ENCODE data around the gene FREM1. TPM values are rescaled to one million over a fixed set of nuclear protein-coding genes. Genes with fewer than 3 reads are reported as not detected.
A peak's percentile ranks its signal among the peaks of the same experiment; 100 is the strongest.

The FREM1 gene
- total RNA-seq, 1 experiment from 2014 or later: 0.75 TPM

DNA sequence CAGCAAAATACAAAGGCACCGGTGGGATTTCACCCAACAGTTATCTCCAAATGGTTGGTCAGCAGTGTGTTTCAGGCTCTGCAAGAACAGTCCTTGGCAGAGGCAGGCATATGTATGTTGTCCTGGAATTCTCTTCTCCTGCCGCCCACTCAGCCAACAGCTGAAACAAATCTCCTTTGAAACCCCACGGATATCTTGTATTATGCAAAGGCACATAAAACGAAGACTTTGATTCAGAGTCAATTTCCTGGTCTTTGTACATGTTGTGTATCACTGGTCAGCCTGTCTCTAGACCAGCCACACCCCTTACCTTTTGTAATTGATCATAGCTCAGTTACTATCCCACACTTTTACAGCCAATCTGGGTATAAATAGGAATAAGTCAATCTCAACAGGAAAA, 29.2 kb downstream of the FREM1 start:
- no peak for DNase-seq (ENCODE audit: low read depth)

DNA sequence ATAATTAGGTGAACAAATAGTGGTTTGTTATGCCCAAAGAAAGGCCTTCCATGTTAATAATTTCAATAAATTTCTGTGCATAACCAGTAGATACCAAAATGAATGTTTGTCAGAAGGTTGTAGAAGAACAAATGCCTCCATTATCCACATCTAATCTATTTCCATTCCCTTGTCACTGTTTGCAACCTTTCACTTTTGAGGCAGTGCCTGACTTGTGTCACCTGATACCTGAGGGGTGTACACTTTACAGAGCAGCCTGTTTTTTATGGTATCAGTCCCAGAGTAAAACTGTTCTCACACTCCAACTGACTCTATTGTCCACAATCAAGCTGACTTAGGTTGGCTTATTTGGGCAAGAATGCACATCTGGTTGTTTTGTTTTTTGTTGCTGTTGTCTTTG, 40.1 kb downstream of the FREM1 start:
- DNase-seq (ENCODE audit: low read depth): no peak

DNA sequence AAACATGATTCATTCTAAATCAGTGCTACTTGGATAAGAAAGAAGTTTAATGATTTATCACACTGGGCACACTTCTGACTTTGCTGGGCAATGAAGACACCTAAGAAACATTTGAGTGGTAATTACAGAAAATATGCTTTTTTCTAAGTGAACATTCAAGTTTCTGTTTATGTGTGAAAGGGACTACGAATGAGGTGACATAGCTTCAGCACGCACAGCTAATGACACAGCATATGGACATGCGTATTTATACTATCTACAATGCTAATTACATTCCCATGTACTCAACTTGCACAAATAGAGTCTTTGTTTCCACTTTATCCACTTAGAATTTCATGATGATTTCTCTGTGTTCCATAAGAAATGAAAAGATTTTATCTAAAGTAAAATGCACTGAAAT, 40.6 kb downstream of the FREM1 start:
- DNase-seq (ENCODE audit: low read depth): no peak

DNA sequence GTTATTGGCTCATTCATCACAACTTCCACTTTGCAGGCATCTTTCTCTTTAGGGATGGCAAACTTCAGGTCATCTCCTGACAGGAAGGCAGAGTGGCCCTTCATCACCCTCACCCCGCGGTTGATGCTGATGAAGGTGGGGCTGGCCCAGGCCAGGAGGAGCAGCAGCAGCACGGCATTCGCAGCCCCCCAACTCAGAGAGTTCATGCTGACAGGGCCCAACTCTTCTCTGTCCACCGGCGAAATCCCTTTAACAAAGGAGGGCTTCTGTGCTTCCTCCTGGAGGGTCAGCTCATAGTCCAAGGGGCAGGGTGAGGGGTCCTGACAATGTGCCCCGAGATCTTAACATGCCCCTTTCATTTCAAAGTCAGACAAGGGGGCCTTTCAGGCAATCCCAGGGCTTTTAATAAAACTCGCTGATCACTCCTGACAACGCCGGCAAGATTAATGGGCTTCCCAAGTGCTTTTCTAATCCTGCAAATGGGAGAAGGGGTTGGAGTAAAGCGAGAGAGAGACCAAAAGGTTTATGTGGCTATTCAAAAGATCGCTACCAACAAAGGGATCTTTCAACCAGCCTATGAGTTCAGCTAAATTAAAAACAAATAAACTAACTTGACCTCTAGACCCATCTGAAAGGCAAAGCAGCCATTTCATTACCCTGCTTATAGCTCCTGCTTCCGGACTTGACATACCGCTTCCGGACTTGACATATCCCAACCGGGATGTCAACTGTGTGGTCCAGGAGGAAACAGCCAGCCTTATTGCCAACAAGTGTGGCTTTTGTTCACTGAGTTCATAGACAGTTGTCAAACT, 41.2 kb downstream of the FREM1 start:
- DNase-seq (ENCODE audit: low read depth): no peak

DNA sequence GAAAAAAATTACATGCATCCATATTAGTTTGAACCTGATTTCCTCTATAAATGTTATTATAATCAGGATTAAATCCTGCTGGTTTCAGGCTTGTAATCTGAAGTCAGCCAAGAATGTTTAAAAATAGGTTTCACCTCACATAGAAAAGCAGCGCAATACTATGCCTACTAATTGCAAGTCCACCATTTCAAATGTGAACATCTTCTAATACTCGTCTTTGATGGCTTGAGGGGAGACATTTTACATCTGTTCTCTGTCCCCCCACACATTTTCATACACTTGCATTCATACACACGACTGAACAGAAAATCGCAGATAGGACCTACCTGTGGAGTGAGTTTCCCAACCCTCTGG, 41.8 kb downstream of the FREM1 start:
- no peak for DNase-seq (ENCODE audit: low read depth)

DNA sequence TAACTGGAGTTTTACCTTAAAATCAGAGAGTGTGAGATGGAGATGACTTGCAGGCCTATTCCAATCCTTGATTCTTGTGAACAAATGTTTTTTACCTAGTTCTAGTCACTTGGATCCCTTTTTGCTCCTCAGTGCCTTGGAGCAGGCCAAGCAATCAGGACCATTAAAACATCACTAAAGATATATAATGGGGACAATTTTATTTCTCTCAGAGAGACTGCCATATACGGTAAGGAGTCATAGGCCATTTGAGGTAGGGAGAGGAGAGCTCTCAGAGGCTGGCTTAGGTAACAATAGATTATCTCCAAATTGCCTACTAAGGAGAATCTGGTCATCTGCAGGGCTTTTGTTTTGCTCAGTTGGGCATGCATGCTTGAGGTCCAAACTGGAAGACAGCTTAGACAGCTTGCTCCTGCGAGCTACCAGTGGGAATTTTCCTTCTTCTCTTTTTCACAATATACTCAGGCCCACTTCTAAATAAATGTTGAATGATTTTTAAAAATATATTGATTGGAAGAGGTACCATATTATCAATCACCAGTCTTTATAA, 44.0 kb downstream of the FREM1 start:
- no peak for DNase-seq (ENCODE audit: low read depth)

DNA sequence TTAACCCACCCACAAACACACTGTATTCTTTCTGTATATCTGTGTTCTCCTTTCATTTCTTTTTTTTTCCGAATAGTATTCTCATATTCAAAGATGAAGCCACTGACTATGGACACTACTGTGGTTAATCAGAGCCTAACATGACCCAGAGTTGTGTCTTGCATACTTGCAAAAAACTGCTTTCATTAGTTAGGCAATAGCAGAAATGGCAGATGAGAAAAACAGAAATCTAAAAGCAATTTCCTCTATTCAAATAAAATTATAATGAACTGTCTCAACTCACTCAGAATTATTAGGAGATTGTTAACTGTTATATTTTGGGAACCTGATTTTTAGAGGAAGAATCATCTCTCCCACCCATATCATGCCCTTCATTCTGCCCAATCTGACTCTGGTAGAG, 45.9 kb downstream of the FREM1 start:
- no peak for DNase-seq (ENCODE audit: low read depth)

DNA sequence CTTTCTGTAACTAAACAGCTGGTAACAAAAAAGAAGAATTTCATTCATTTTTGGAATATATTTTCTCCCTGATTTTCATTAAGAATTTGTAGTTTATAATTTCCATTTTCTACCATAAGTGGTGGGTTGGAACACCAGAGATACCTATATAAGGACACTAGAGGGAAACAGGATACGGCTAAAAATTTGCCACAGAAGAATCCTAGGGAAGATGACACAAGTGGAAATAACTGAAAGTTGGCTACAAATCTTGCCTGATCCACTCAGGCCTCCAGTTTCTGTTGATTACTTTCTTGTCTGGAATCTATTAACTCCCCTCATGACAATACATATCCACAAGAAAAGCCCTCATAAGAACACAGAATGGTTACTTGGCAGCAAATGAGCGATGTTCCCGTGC, 46.8 kb downstream of the FREM1 start:
- no peak for DNase-seq (ENCODE audit: low read depth)

DNA sequence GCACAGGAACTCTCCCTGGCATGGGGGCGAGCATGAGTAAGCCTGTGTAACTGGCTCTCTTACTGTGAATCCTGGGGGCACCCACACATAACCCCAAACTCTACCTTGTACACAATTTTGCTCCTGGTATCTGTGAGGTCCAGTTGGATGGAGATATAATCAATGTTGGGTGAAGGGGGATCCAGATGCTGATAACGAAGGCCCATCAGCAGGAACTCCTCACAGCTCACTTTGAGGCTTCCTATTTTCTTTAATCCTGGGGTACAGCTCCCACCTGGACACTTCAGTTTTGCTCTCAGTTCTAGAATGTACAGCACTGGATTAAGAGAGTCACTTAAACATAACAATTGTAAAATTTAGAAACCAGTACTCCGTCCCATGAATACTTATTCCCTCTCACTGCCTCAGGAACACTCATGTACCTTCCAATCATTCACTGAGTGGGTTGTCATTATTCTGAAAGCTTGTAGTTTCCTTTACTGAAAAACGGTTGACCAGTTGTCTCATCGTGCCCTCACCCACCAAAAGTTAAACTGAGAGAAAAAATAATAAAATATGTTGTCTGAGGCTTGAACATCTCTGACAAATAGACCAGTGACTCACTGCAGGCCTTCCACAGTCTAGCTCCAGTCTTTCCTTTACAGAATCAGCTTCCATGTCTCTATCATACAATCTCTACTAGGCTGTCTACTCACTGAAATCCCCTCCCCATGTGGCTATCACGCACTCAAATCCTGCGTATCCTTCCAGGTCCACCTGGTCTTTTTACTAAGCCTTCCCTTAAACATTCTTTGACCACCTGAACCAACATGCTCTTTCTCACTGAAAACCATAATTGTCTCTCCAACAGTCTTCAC, 52.6 kb downstream of the FREM1 start:
- DNase-seq (ENCODE audit: low read depth): no peak

DNA sequence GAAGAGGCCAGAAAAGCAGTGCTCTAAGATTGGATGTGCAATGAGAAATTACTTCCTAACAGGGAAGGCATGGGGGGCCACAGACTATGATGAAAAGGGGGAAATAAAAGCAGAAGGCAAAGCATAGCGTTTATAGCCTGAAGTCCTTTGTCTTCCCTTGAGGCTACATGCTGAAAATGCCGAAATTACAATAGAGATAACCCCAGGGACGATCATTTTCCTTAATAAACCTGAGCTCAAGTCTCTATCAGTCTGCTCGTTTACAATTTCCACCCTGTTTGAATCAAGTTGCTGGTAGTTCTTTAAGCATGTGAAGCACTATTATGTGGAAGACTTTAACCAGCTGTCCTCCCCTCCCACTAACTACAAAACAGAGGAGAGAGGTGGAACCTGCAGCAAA, 60.4 kb downstream of the FREM1 start:
- no peak for DNase-seq (ENCODE audit: low read depth)

DNA sequence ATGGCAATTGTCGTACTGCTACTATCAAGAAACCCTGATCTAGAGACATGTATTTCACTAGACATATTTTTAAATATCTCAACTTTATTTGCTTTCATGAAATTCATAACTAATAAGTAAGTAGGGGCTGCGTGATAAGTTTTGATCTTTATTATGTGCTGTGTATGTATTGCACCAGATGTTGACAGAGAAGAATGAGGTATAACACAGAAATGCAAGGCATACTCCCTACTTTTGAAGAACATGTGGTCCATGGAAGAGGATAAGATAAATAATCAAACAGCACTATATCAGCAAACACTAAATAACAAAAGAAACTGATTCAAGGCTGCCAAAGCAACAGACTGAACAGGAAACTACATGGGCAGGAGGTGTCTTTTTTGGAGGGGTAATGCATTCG, 60.9 kb downstream of the FREM1 start:
- no peak for DNase-seq (ENCODE audit: low read depth)

DNA sequence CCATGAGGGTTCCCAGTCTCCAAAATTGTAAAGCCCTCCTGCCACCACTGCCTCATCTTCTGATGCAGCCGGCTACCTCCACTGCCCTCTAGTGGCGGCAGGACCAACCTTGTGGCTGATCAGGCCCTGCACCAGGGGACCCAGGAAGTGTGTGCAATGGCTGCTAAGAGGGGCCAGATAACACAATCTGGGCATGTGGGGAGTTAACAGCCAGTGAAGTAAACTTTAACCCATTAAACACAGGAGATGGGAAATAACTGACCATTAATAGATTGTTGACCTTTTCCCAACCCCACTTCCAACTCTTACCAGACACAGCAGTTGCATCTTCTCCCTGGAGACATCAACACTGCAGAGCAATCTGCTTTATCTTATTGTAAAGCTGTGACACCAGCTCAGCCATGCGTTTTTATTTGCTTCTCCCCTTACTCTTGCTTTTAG, 63.3 kb downstream of the FREM1 start:
- DNase-seq (ENCODE audit: low read depth): peak; percentile 42

DNA sequence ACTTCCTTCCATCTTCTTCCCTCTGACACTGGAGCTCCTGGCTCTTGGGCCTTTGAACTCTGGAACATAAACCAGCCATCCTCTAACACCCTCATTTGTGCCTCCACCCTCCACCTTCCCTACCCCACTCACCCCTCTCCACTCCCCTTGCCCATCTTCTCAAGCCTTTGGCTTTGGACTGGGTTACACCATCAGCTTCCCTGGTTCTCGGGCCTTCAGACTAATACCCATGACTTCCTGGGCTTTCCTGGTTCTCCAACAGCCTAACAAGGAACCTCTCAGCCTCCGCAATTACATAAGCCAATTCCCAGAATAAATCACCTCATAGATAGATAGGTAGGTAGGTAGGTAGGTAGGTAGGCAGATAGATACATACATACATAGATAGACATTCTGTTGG, 67.1 kb downstream of the FREM1 start:
- DNase-seq (ENCODE audit: low read depth): no peak

DNA sequence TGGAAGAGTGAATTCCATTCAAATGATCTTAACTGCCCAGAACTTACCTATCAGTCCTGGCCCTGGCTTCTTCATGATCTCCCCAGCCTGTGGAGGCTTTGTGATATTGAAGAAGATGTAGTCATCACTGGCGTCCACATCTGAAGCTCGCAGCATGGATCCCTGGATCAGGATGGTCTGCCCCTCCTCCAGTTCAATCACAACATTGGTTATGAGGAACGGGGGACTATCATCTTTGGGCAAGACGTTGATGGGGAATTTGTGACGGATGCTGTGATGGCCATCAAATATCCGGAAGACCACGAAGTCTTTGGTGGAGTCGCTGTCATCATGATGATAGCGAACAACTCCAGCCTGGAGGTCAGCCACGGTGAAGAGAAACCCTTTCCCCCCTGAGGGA, 68.0 kb downstream of the FREM1 start:
- DNase-seq (ENCODE audit: low read depth): no peak

DNA sequence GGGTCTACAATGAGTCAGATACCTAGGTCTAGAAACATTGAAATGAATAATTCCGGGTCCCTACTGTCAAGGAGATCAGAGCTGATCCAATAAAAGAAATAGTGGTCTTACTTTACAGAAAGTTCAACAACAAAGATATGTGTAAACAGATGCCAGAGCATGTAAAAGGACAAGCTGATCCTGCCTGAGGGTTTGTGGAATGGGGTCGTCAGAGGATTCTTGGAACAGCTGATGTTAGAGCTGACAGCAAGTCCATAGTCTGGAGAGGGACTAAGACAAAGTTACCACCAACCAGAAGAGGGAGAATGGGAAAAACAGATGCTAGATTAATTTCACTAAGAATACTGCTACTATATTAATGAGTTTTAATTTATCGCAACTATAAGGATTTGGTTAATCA, 71.5 kb downstream of the FREM1 start:
- DNase-seq (ENCODE audit: low read depth): no peak

DNA sequence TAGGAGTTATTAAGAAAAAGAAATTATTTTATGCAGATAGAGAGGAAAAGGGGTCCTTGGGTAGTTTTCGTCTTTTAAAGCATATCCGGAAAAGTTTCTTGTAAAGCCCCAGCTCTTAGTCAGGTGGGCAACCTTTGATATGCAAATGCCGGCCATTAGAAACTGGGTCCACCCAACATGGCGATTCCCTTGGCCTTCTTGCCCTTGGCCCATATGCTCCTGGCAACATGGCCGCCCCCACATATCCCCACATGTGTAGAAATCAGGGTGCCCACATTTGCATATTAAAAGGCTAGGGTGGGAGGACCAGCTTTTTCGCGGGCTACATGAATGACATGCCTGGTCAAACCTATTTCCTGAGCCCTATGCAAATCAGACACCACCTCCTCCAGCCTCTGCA, 73.3 kb downstream of the FREM1 start:
- no peak for DNase-seq (ENCODE audit: low read depth)

DNA sequence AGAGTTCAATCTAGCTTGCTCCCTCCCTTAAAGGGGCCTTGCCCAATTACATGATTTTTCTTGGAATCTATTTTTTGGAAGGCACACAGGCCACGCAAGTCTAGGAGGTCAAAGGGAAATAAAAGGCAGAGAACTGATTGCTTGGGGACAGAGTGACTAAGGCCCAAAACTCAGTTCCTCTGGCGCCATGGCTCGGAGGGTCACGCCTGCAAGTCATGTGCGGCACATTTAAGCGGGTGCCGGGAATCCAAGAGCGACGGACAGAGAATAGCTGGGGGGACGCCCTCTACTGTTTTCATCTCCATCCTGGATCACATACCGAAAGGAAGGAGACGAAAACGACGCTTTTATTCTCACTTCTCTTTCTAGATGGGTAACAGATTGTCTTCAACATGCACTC, 78.6 kb downstream of the FREM1 start:
- DNase-seq (ENCODE audit: low read depth): no peak

DNA sequence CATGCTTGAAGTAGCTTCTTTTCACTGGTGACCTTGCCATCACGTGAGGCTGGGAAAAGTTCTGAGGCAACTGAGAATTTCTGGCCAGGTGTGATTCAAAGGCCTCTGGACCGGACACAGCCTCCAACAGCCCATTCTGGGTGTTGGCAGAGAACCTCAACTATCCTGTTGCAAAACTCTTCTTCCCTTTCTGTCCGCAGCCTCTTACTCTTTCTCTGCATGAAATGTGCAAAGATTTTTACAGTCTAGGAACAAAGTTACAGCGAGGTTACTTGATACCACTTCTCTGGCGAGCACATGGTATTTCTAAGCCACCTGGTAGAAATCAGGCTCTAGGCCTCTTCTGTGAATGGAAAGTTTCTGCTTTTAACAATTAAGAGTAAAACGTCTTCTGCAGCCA, 79.2 kb downstream of the FREM1 start:
- DNase-seq (ENCODE audit: low read depth): no peak

DNA sequence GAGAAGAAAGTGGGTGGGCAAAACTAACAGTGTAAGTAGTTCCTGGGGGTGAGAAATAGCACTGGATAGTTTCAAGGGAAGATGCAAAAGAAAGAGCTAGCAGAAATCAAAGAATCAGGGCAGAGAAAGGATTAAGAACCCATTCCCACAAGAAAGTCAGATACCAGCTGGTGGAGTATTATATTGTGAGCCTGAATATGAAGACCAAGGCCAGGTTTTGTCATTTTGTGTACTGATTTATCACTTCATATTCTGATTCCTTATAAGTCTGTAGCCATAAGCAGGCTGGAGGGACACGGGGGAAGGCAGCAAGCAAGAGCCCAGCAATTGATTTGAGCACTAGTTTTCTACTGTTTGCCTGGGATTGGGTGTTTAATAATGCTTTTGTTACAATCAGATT, 80.2 kb downstream of the FREM1 start:
- DNase-seq (ENCODE audit: low read depth): no peak

DNA sequence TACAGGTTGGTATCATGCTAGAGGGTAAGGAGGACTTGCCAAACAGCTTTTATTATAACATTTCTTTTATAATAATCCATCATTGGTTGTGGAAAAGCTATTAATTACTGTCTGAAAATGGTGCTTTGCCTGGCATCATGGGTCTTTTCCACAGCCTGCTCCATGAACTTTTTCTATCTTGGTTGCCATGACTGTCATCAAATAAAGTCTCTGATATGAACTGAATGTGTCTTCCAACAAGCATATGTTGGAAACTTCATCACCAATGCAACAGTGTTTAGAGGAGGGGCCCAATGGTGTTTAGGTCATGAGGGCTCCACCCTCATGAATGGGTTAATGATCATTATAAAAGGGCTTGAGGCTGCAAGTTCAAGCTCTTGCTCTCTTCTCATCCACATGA, 81.0 kb downstream of the FREM1 start:
- no peak for DNase-seq (ENCODE audit: low read depth)

DNA sequence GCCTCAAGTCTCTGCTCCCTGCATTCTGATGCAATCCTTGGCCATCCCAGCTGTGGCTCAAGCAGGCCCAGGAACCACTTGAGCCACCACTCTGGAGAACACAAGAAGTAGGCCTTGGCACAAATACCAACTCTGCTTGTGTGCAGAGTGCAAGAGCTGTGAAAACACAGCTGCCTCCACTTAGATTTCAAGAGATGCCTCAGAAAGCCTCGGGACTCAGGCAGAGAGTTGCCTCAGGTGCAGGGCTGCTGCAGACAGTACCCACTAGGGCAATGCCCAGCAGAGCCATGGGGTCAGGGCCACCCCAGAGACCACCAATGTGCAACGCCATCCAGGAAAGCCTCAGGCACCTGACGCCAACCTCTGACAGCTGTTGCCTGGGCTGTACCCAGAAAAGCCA, 82.4 kb downstream of the FREM1 start:
- DNase-seq (ENCODE audit: low read depth): no peak

DNA sequence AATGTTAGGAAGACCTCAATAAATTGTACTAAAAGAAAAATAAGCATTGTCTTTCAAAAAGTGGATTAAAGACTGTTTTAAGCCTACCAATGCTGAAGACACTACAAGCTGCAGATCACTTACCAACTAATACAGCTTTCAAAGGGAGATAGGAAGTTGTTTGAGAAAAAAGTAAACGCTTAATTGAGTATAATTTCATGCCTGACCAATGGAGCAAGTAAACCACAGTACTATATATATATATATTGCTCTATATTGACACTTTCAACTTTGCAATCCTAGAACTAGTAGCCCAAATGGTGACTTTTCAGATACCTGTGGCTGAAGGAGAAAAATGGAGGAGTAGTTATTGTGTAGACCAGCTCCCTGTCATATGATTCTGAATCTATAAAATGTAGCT, 85.7 kb downstream of the FREM1 start:
- DNase-seq (ENCODE audit: low read depth): no peak

DNA sequence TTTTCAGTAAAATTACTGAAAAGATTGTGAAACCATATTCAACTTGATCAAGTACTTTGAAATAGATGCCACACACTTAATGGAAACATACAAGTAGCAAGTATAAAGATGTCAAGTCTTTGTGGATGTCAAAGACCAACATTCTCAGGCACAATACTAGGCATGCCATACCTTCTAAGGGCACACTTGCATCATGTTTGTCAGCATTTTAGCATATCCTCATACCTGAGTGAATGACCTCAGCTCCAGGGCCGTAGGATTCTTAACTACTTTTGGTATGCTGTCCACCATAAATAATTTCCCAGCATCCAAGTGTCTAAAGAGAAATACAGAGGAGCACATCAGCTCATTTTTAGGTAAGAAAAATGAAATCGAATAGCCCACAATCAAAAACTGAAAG, 86.4 kb downstream of the FREM1 start:
- DNase-seq (ENCODE audit: low read depth): no peak
